GM18526 (cell line): Measurements from ENCODE around the gene LRCH1.

Experiments used
- POLR2A ChIP-seq: IDR thresholded peaks from 3 replicates; pipeline ENCODE4 v1.6.1; 2011; ENCODE audit not compliant: insufficient read length; ENCODE audit errors: extremely low read depth

Gene LRCH1

DNA sequence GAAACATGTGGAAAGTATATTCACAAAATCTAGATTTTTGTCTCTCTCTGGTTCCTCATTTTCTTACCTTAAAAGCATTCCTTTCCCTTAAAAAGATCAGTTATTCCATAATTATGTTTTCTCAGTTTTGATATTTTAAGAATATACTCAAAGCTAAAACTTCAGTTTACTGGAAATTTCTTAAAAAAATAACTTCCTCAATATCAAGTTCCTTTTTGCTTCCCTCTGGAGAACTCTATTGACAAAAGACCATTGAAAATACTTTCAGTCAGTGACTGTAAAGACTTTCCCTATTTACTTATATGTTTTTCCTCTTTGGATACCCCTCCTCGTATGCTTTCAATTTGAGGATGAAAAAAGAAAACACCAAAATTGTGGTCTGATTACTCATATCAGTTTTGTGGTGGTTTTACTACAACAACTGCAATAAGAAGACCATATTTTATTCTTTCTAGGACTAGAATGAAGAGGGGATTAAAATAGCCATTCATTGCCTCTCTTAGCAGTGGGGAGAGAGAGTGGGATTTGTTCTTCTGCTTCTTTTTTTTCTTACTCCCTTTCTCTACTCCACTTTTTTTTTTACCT is 130.8 kb downstream of the LRCH1 start:
- TF ChIP-seq POLR2A = no peak

DNA sequence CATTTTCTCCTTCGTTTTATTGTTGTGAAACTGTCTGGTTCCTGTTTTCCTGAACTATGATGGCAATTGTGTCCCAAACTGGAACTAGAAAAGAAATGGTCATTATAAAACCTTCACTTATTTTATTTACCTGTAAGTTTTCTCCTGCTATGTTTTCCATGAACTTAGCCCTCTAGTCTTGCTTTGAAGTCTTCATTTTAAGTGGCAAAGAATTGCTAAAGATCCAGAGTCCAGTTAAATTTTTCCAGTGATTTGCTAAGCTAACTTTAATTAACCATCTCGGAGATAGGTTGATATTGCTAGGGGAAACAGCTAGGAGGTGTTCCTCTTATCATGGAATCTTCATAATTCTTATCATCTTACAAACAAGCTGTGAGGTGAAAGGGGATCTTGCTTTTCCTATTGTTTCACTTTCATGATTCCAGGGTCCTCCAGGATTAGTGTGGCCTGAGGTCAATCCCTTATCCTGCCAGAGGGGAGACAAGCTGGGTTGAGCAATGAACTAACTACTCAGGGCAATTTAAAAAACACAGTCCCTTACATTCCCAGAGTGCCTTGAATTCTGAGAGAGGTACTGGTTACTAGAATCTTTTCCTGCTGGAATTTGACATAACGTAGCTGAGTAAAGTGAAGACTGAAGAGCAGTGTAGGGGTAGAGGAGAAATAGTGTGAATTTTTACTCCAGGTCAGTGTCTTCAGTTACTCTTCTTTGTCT is 131.5 kb downstream of the LRCH1 start:
- no peak for TF ChIP-seq POLR2A

DNA sequence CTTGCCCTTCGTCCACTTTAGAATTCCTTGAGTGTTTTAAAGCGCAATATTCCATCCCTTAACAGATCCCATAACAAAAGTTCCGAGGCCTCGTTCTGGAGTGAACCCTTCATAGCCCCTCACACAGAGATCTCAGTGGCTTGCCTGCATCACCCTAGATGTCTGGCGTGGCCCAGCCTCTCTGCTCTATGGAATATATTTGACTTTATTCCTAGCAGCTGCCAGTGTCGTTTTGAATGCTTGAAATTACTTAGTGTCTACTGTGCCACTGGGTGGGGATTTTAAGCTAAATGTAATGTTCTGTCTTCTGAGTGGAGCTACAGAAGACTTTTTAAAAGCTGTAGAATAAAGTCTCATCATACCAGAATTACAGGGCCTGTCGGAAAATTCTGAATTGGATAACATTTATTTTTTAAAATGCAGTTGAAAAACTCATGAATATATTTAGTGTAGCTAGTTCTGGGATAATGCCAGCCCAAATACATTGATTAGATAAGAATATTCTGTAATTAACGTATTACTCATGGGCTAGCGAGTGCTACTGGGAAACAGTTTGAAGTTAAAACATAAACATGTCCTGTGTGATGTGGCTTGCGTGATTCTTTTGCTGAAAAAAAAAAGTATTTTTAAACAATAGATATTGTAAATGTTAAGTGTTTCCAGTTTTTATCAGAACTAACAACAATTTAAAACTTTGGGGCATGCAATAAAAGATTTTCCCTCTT is 132.2 kb downstream of the LRCH1 start:
- no peak for TF ChIP-seq POLR2A

DNA sequence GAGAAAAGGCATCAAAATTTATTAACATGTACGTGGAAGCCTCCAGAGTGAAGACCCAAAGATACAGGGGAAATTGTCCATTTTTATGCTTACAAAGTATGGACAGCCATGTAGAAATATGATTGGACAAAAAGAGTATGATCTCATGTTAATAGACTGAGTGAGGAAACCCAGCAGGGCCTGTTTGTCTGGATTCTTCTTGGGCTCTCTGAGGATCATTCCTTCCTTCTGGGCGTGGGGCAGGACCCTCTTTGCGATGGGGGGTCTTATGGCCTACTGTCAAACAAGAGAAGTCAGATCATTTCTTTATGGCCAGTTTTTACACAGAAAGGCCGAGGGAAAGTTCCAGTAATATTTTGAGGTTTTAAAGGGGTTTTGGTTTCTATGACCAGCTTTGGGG is 133.2 kb downstream of the LRCH1 start:
- TF ChIP-seq POLR2A = no peak

DNA sequence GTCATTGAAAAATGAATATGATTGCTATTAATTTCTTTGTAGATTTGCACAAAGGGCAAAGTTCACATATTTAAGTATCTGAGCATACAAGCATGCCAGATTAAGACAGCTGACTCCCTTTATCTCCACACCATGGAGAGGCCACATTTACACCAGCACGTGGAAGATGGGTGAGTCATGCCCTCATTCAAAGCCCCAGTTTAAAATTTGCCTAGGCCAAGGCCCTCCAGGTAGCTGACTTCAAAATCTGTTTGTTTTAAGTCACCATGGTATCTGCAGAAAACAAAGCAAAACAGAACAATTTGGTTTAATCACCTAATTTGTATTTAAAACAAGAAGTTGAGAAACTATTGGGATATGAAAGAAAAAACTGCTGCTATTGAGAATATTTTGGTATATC is 134.8 kb downstream of the LRCH1 start:
- no peak for TF ChIP-seq POLR2A

DNA sequence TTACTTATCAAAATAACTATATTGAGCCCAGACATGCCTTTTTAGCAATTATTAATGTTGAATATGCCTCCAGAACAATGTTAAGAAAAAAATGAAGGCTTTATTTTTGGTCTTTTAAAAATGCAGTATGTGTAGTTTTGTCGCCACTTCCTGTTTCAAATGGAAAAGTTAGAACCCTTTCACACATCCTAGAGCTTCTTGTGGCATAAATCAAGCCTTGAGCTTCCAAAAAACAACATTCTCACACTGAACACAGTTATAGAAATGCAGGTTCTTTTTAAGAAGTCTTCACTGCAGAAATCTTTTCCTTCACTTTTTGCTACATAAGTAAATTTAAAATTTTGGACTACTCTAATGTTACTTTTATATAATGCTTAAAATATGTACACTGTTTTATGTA is 135.3 kb downstream of the LRCH1 start:
- no peak for TF ChIP-seq POLR2A

DNA sequence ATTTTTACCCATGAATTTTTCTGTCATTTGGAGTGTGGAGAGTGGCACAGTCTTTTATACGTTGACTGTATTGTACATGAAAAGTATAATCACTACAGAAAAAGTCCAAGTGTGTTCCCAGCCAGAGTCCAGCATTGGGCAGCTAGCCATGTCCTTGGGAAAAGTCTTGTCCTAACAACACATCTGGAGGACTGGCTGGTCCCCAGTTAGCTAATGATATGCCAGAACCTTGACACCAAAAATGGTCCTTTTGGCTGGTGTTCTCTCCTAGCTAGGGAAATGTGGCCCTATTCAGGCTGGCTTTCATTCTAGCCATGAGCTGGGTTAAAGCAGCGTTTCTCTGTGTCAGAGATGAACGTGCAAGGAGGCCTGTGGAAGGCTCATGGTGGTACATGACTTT is 145.0 kb downstream of the LRCH1 start:
- TF ChIP-seq POLR2A = no peak

DNA sequence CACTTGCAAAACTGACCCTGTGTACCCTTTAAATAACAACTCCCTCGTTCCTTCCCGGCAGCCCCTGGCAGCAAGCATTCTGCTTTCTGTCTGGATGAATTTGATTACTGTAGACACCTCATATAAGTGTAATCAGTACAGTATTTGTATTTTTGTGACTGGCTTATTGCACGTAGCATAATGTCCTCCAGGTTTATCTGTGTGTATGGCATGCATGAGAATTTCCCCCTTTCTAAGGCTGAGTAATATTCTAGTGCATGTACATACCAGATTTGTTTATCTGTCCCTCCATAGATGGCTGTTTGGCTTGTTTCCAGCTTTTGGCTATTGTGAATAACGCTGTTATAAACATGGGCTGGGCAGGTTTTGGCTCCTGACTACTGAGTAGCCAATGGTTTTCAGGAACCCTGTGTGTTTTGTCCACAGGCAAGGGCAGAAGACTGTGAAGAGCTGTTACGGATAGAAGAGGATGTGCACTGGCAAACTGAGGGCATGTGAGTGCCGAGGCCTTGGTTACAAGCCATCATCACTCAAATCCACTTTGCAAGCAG is 146.0 kb downstream of the LRCH1 start:
- no peak for TF ChIP-seq POLR2A

DNA sequence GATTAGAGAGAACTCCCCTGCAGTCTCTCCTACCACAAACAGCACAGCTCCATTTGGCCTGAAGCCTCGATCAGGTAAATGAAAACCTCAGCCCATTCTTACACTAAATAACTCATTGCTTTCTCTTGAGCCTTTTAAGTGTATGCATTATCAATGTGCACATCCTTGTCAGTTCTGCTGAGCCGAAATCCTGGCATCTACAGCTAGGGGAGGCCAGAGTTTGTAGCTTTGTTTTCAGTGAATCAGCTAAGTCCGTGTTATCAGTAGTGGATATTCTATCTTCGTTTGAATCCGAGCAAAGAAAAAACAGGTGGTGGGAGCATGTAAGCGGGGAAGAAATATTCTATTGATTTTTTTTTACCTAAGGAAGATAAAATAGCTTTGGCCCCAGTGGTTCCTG is 159.6 kb downstream of the LRCH1 start:
- TF ChIP-seq POLR2A = no peak

DNA sequence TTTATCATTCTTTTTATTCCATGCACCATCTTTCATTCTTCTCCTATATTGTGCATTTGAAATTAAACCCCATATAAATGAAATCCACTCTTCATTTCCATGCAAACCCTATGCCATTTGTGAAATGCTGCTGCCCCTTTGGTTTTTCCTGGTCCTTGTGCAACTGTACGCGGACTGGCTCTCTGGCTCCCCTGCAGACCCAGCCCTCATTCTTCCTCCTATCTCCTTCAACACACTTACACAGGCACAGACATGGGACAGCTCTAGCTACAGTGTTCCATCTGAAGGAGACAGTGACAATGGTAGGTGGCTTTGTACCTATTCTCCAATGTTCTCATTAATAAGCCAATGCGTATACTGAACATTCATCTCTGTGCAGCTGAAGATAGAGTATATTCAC is 162.4 kb downstream of the LRCH1 start:
- TF ChIP-seq POLR2A = no peak

DNA sequence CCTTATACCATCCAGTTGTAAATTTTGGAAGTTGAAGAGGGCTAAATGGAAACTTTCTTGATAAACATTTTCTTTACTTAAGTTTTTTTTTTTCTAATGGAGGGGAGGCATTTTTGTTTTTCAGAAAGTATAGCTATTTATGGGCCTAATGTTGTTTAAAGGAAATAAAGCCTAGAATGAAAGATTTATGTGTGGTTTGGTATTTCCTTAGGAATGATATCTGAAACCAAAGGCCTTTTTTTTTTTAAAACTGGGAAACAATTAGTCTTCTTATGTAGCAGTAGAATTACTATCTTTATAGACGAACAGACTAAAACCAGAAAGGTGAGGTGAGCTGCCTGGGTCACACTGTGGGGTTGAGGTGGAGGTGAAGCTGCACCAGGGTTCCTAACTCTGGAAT is 163.9 kb downstream of the LRCH1 start:
- no peak for TF ChIP-seq POLR2A

DNA sequence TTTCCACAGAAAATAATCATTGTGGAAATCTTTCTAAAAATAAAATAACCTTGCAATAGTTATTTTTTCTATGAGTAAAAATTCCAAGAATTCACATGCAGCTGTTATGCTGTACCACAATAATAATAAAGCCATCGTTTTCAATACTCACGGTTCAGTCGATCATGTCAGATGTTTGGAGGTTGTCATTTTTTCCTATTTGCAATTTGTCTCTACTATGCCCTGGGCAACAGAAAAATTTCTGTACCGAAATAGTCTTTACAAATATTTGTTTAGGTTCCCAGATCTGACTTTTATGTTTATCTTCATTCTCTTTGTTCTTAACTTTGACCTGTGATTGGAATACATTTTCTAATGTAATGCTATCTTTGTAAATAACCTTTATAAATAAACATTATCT is 164.3 kb downstream of the LRCH1 start:
- no peak for TF ChIP-seq POLR2A

DNA sequence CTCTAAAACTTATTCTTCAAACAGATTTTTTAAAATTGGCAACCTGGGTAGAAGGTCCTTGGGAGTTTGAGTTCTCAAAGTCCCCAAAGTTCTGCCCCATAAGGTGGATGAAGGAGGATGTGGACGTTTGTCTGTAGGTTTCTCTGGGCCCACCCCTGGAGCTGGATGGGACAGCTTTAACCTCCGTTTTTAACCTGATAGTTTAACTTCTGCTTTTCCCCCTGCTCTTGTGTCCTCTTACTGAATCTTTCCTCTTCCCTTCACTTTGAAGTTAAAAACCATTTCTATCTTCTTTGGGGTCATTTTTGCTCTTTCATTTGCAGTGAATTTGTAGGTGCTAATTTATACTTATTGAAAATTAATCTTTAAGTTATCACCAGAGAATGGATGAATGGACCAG is 164.9 kb downstream of the LRCH1 start:
- no peak for TF ChIP-seq POLR2A

DNA sequence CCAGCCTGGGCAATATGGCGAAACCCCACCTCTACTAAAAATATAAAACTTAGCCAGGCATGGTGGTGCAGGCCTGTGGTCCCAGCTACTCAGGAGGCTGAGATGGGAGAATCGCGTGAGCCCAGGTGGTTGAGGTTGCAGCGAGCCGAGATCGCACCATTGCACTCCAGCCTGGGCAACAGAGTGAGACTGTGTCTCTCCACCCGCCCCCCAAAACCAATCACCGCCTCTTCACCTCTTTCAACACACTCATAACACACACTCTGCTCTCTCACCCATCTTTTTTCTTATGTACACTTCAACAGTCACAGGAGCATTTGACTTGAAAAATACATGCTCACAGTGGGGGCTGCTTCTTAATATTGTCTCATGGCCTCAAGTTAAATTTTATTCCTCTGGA is 167.2 kb downstream of the LRCH1 start:
- TF ChIP-seq POLR2A = no peak

DNA sequence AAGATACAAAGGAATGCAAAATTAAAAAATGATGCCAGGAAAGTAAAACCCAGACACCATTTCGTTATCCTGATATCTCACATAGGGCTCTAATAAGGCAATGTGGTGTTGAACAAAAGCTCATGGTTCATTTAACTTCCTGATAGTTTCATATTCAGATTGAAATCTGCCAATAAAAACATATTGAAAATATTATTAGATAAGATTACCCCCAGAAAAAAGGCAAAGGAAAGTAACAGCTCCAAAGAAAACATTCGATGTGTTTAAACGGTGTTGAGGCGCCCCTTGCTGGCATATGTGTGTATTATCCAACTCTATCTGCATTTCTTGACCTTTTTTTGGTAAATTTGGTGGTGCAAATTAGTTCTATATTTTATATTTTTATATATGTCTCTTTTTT is 168.1 kb downstream of the LRCH1 start:
- no peak for TF ChIP-seq POLR2A

DNA sequence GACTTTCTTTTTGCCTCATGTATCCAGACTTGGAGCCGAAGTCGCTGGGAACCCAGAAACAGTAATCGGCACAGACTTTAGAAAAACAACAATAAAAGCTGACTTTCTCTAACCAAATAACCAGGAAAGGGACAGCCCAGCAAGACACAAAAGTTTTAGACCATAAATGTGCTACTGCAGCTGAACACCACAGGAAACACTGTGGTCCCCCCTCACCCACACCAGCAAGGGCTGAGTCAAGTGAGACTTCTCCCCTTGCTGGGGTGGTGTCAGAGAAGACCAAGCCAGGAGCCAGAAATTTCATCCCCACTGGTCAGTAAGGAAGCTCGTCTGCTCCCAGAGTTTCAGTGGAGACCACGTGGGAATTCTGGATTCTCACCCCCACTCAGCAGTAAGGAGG is 173.4 kb downstream of the LRCH1 start:
- no peak for TF ChIP-seq POLR2A
